Stimulated activated CD4-positive, alpha-beta T cell treated with anti-CD3 and anti-CD28 coated beads, Interleukin-2, amount 100 ng/mL, for 4 hours (primary cell): ENCODE measurements around the gene TMCC3.
"Not testable (repeated sequence)": the region's sequence is repeated elsewhere in the genome, so short reads cannot be mapped to it uniquely, and the experiment has no call there.

Source experiments
- DNase-seq: peaks from one replicate; pipeline ENCODE4 v3.0.0-alpha.2; 2020; ENCODE audit warnings: low read depth

The TMCC3 gene, protein sequence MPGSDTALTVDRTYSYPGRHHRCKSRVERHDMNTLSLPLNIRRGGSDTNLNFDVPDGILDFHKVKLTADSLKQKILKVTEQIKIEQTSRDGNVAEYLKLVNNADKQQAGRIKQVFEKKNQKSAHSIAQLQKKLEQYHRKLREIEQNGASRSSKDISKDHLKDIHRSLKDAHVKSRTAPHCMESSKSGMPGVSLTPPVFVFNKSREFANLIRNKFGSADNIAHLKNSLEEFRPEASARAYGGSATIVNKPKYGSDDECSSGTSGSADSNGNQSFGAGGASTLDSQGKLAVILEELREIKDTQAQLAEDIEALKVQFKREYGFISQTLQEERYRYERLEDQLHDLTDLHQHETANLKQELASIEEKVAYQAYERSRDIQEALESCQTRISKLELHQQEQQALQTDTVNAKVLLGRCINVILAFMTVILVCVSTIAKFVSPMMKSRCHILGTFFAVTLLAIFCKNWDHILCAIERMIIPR

DNA sequence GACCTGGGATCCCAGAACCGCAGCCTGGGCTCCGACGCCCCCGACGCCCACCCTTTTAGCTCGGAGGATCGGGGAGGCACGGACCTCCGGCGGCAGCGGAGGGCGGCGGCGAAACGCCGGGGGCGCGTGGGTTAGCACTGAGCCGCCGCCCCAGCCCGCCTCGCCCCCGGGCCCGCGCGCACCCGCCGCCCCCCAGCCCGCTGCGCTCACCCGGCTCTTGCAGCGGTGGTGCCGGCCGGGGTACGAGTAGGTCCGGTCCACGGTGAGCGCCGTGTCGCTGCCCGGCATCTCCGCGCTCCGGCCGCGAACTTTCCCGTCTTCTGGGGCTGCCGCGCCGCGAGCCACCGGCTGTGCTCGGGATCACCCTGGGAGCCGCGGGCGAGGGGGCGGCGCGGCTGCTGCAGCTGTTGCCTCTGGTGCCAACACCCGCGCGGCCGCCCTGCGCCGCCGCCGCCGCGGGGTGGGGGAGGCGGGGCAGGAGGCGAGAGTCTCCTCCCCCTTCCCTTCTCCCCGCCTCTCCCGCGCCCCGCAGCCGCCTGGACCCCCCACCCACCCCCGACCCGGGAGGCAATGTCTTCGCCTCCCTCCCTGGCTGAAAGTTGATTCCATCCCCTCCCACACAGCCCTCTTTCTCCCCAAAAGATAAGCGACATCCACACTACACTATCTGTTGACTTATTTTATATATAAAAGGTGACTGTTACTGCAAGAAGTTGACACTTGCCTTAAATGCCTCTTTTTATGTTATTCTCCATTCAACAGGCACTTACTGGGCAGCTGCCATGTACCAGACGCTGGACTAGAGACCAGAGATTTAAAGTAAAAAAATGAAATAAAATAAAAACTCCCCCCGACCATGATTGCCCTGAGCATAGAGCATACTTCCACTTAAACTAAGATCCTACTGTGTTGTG is at the start of gene TMCC3:
TMCC3 (minus strand) TSS at position 415 of the 914 bp plus-strand sequence; CDS start at position 288, 127 bp downstream.
- DNase-seq, result peak; percentile 19

DNA sequence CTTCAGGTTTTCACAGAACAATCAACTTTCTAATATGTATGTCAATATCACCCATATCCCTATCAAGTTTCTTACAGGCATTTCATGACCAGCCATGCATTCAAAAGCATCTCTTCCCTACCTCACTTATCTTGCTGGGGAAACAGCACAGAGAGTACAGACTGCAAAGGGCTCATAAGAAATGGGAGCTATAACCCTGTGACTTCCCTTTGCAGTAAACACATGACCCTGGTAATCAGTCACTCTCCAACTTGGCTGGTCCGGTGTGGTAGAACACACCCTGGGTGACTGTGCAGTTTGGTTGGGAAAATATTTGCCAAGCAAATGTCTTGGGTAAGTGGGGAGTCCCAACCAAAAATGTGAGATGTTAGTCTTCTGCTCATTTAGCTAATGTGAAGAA is 49.4 kb upstream of the TMCC3 start:
- no peak for DNase-seq

DNA sequence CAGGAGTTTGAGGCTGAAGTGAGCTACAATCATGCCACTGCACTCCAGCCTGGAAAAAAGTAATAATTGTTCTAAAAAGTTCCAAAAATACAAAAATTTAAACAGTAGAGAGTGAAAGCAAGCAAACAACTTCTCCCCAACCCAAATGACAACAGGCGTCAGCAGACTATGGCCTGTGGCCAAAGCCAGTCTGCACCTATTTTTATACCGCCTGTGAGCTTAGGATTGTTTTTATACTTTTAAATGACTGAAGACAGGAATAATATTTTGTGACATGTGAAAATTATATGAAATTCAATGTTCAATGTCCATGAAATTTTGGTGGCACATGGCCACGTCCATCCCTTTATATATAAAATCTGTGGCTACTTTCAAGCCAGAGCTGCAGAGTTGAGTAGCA is 48.2 kb upstream of the TMCC3 start:
- DNase-seq, result no peak

- no peak for DNase-seq
Measured at GRCh38 chr12:94697631-94698030, 47.3 kb upstream of the TMCC3 start.

GRCh38 chr12:94694732-94695131 is 44.4 kb upstream of the TMCC3 start:
- no peak for DNase-seq

- not testable (repeated sequence) for DNase-seq
Measured at GRCh38 chr12:94692826-94693225, 42.5 kb upstream of the TMCC3 start.

DNA sequence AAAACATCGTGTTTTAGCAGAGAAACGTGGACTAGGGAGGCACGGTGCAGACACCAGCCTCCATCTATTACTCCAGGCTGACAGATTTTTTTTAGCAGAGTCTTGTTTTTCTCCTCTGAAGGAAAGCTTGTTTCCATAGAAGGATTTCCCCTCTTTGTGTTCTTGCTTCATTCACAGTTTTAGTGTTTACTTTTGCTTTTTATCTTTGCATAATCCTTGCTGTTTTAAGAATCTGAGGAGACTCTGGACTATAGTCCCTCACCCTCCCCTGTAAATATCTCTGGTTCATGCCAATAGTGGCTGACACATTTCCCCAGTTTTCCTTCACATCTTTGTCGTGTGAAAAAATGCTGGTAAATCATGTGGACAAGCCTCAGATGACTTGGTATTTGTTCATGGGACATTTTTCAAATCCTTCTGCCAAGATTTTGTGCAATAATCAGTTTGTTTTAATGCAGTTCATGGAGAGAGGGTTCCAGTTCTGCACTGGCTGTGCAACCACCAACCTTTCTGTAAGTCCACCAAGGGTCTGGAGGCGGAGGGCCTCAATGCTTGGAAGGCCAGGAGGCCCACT is 39.9 kb upstream of the TMCC3 start:
- DNase-seq, result no peak

- DNase-seq, result no peak
Measured at GRCh38 chr12:94689646-94690036, 39.3 kb upstream of the TMCC3 start.

DNA sequence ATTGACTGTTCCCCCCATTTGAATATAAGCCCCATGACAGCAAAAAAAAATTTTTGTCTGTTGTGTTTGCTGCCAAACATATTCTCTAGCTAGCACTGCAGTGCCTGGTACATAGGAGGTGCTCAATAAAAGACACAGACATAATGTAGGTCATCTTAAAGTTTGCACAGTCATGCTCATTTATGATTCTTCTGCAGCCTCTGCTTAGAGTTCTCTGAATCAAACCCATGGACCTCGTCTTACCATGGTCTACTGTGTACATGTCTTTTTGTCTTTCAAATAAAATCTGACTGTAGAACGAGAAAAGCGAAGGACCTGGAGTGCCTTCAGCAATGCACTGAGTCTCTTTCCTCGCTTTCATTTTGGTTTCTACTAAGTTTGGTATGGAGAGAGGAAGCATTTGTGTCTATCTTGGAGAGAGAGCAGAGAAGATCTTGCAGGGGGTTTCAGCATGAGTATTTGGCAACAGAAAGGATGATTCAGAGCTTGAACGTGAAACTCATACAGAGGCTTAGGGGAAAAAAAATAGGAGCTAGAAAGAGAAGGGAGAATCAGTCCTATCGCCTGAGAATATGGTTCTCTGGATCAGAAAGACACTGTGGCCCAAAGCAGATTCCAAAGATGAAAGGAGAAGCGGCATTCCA is 38.8 kb upstream of the TMCC3 start:
- DNase-seq, result no peak

- no peak for DNase-seq
Measured at GRCh38 chr12:94687891-94688290, 37.5 kb upstream of the TMCC3 start.

DNA sequence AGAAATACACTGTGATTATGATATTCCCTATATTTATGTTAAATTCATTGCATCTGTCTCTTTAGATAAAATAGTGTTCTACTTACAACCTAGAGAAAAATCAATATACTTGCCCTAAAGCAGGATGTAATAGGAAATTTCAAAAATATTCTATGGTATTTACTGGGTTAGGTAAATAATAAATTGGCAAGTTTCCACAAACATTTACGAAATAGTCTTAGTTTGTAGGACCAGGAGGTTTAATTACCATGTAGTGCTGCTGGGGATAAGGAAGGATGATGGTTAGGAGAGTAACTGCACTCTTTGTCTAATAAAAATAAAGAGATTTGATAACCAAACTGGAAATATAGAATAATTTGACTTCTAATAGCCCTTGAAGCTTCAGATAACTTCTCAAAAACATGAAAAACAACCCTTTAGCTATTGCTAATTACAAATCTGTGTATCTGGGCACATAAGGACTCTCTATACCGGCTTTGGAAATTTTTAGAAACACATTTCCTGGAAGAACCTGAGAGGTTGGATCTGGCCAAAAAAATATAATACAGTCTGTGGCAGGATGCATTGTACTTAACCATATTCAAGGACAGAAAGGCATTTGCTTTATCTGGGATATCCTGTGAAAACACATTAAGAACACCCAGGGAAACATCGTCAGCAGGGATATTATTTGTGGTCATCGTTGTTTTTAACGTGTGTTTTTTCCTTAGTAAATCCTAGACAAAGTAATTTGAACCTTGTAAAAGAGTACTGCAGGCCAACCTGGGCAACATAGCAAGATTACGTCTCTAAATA is 36.7 kb upstream of the TMCC3 start:
- no peak for DNase-seq

- DNase-seq, result no peak
Measured at GRCh38 chr12:94684416-94685142, 34.2 kb upstream of the TMCC3 start.

GRCh38 chr12:94679554-94680195 is 29.3 kb upstream of the TMCC3 start:
- no peak for DNase-seq

DNA sequence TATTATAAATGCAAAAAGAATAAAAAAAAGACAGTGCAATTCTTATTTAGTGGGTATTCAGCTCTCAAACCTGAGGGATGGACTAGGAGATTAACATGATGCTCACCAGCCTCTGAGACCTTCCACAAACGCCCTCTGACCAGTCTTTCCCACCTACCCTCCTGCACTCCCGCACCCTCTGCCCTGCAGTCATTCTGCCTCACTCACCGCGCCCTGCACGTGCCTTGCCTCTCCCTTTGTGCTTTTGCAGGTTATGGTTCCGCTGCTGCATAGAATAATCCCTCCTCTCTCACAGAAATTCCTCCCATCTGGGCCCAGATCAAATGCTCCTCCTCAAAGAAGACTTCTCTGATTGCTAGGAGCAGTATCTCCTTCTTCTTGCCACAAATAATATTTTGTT is 28.5 kb upstream of the TMCC3 start:
- DNase-seq, result no peak

GRCh38 chr12:94678379-94678778 is 28.0 kb upstream of the TMCC3 start:
- no peak for DNase-seq

- no peak for DNase-seq
Measured at GRCh38 chr12:94677778-94678177, 27.4 kb upstream of the TMCC3 start.

DNA sequence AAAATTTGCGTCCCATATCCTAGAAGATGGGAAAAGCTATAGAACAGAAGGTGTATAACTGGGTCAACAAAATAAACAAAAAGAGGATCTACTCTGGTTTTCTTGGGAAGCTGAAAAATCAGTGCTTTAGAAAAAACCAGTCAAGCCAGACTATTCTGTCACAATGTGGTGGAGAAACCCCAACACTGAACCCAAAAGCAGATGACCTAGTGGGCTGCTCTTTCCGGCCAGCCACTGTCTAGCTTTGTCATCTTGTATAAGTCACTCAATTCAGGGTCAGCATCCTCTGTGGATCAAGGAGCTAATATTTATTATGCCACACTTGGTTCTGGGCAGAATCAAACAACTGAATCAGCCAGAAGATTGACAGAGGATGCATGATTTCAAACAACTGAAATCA is 26.6 kb upstream of the TMCC3 start:
- DNase-seq, result no peak

DNA sequence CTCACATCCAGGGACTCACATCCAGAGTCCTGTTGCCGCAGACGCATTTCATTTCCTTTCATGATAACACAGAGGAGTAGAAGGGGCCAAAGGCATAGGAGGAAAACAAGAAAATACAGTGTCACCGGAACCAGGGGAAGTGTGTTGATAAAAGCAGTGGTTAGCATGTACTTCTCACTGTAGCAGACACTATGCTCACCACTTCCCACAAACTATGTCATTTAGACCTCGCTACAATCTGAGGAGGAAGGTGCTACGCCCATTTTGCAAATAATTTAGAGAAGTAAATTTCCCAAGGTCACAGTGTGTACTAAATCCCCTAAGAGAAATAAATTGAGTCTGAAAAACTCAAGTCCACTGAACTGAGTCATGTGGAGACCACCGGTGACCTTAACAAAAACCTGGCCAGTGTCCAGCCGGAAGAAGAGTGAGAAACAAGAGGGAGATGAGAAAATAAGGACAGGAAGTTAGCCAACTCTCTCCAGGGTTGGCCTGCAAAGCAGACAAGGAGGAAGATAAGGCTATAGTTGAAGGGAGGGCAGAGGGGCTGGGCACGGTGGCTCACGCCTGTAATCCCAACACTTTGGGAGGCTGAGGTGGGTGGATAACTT is 25.8 kb upstream of the TMCC3 start:
- no peak for DNase-seq

DNA sequence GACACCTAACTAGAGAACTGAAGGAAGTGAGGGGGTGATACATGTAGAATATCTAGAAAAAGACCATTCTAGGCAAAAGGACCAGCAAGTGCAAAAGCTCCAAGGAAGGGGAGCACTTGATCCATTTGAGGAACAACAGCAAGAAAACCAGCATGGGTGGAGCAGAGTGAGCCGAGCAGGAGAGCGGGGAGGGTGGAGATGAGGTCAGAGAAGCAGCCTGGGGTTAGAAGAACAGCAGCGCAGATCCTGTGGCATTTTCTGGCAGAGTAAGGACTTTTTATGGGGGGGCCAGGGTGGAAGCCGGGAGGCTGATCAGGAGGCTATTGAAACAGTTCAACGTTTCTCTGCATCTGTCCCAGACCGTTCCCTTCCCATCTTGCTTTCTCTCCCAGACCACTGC is 24.5 kb upstream of the TMCC3 start:
- no peak for DNase-seq

- no peak for DNase-seq
Measured at GRCh38 chr12:94674051-94674451, 23.7 kb upstream of the TMCC3 start.
